ENCODE results near the gene SLC30A1. TPM values are rescaled to one million over a fixed set of nuclear protein-coding genes. Genes with fewer than 3 reads are reported as not detected.

The SLC30A1 gene
- total RNA-seq, 2 donors from 2014 or later = 12.5 to 22.0 TPM

GRCh38 chr1:211616231-211616964 is 37.4 kb upstream of the SLC30A1 start:
- intact Hi-C loops (cut with DNase I) = loop anchor here (5.0 kb wide), 1 partner anchor 39 kb away; the partner anchor contains the start of gene SLC30A1
- Histone ChIP-seq H3K27me3 (replicated peaks; ENCODE audit: insufficient read depth) (no peaks in the 10 kb centered on the region), H3K9me3 (no peaks in the 10 kb centered on the region), H3K27ac (peak overlapping the region; percentile 39 to 42), H3K36me3 (no peaks in the 10 kb centered on the region), H3K4me3 (no peak overlapping the region), H3K4me1 (replicated peaks) (no peaks in the 10 kb centered on the region)
- 42% methylated on average over 13 of the region's 13 CpGs for WGBS
- DNase-seq (ENCODE audit: low spot score) = peak; percentile 58
- TF ChIP-seq POLR2A (IDR thresholded peaks at IDR 0.05) (no peak), POLR2AphosphoS5 (IDR thresholded peaks at IDR 0.05) (peak; percentile 77)
- TF ChIP-seq, protein P1, sequence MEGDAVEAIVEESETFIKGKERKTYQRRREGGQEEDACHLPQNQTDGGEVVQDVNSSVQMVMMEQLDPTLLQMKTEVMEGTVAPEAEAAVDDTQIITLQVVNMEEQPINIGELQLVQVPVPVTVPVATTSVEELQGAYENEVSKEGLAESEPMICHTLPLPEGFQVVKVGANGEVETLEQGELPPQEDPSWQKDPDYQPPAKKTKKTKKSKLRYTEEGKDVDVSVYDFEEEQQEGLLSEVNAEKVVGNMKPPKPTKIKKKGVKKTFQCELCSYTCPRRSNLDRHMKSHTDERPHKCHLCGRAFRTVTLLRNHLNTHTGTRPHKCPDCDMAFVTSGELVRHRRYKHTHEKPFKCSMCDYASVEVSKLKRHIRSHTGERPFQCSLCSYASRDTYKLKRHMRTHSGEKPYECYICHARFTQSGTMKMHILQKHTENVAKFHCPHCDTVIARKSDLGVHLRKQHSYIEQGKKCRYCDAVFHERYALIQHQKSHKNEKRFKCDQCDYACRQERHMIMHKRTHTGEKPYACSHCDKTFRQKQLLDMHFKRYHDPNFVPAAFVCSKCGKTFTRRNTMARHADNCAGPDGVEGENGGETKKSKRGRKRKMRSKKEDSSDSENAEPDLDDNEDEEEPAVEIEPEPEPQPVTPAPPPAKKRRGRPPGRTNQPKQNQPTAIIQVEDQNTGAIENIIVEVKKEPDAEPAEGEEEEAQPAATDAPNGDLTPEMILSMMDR (IDR thresholded peaks at IDR 0.05) = no peak

DNA sequence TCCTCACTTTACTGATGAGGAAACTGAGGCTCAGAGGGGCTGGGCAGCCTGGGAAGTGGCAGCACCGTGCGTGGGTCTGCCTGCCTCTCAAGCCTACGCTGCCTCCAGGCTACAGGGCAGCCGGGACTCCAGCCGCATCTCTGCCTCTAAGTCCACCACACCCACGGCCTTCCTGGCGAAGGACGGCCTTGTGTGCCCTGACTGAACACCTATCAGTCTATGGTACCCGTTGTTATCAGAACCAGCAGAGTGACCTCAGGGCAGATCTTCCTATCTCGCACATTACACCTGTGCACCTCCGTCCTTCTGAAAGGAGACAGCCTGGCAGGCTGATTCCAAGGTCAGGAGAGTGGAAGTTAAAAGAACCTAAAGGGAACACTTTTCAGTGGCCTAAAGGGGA is 35.7 kb upstream of the SLC30A1 start:
- Histone ChIP-seq H3K27ac (no peak overlapping the region), H3K4me1 (replicated peaks) (no peaks in the 10 kb centered on the region), H3K4me3 (no peak overlapping the region), H3K9me3 (no peaks in the 10 kb centered on the region), H3K36me3 (no peaks in the 10 kb centered on the region), H3K27me3 (replicated peaks; ENCODE audit: insufficient read depth) (no peaks in the 10 kb centered on the region)
- DNase-seq (ENCODE audit: low spot score) = no peak
- WGBS = 87% methylated on average over 11 of the region's 11 CpGs
- no peak for TF ChIP-seq POLR2A (IDR thresholded peaks at IDR 0.05)
- no peak for TF ChIP-seq POLR2AphosphoS5 (IDR thresholded peaks at IDR 0.05)
- TF ChIP-seq, protein P1 (IDR thresholded peaks at IDR 0.05) = no peak
- intact Hi-C loops (cut with DNase I) = loop anchor here (5.0 kb wide), 1 partner anchor 37 kb away; the partner anchor contains the start of gene SLC30A1

GRCh38 chr1:211613951-211614350 is 35.0 kb upstream of the SLC30A1 start:
- Histone ChIP-seq H3K4me3 (no peak overlapping the region), H3K9me3 (no peaks in the 10 kb centered on the region), H3K27ac (no peak overlapping the region), H3K36me3 (no peaks in the 10 kb centered on the region), H3K27me3 (replicated peaks; ENCODE audit: insufficient read depth) (no peaks in the 10 kb centered on the region), H3K4me1 (replicated peaks) (no peaks in the 10 kb centered on the region)
- intact Hi-C loops (cut with DNase I) = no loop called here
- no peak for DNase-seq (ENCODE audit: low spot score)
- no peak for TF ChIP-seq POLR2A (IDR thresholded peaks at IDR 0.05)
- TF ChIP-seq POLR2AphosphoS5 (IDR thresholded peaks at IDR 0.05) = no peak
- 76% methylated on average over 5 of the region's 5 CpGs for WGBS

GRCh38 chr1:211613108-211613947 is 34.4 kb upstream of the SLC30A1 start:
- intact Hi-C loops (cut with DNase I) = no loop called here
- 61% methylated on average over 8 of the region's 8 CpGs for WGBS
- peak; percentile 50 for DNase-seq (ENCODE audit: low spot score)
- Histone ChIP-seq H3K27ac (peak overlapping the region in 1 of 2 donors; percentile 25), H3K4me3 (no peak overlapping the region), H3K36me3 (no peaks in the 10 kb centered on the region), H3K27me3 (replicated peaks; ENCODE audit: insufficient read depth) (no peaks in the 10 kb centered on the region), H3K9me3 (no peaks in the 10 kb centered on the region), H3K4me1 (replicated peaks) (no peaks in the 10 kb centered on the region)
- TF ChIP-seq POLR2AphosphoS5 (IDR thresholded peaks at IDR 0.05) = no peak
- TF ChIP-seq POLR2A (IDR thresholded peaks at IDR 0.05) = no peak
- TF ChIP-seq, protein P1 (IDR thresholded peaks at IDR 0.05) = no peak

GRCh38 chr1:211612786-211613107 is 33.8 kb upstream of the SLC30A1 start:
- H3K4me1 ChIP-seq (replicated peaks) = no peaks in the 10 kb centered on the region
- H3K4me3 ChIP-seq = no peak overlapping the region
- WGBS = 91% methylated on average over 6 of the region's 6 CpGs
- H3K36me3 ChIP-seq = no peaks in the 10 kb centered on the region
- intact Hi-C loops (cut with DNase I) = no loop called here
- peak overlapping the region in 1 of 2 donors; percentile 25 for H3K27ac ChIP-seq
- no peaks in the 10 kb centered on the region for H3K27me3 ChIP-seq (replicated peaks; ENCODE audit: insufficient read depth)
- TF ChIP-seq POLR2AphosphoS5 (IDR thresholded peaks at IDR 0.05) (no peak), POLR2A (IDR thresholded peaks at IDR 0.05) (no peak)
- TF ChIP-seq, protein P1 (IDR thresholded peaks at IDR 0.05) = no peak
- H3K9me3 ChIP-seq = no peaks in the 10 kb centered on the region
- DNase-seq (ENCODE audit: low spot score) = no peak
